C4-2B (cell line): ENCODE data around the gene LPP.

Experiments used
- ZFX ChIP-seq: fragments of 450-650 bp; IDR thresholded peaks from 2 replicates; pipeline ENCODE4 v1.6.1; 2017
- TF ChIP-seq, protein P1 (sequence below): fragments of 450-650 bp; conservative IDR thresholded peaks from 2 replicates; pipeline ENCODE4 v1.5.1; 2017; ENCODE audit warnings: mild to moderate bottlenecking

- TF ChIP-seq, protein P1, sequence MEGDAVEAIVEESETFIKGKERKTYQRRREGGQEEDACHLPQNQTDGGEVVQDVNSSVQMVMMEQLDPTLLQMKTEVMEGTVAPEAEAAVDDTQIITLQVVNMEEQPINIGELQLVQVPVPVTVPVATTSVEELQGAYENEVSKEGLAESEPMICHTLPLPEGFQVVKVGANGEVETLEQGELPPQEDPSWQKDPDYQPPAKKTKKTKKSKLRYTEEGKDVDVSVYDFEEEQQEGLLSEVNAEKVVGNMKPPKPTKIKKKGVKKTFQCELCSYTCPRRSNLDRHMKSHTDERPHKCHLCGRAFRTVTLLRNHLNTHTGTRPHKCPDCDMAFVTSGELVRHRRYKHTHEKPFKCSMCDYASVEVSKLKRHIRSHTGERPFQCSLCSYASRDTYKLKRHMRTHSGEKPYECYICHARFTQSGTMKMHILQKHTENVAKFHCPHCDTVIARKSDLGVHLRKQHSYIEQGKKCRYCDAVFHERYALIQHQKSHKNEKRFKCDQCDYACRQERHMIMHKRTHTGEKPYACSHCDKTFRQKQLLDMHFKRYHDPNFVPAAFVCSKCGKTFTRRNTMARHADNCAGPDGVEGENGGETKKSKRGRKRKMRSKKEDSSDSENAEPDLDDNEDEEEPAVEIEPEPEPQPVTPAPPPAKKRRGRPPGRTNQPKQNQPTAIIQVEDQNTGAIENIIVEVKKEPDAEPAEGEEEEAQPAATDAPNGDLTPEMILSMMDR, result no peak
- TF ChIP-seq ZFX, result no peak
Measured at GRCh38 chr3:188534633-188535032, 380.7 kb downstream of the LPP start.
